Inflammatory macrophage treated with lipopolysaccharide for 1 hour (primary cell): ENCODE data around the gene OTUD3.
"Not testable (repeated sequence)": the region's sequence is repeated elsewhere in the genome, so short reads cannot be mapped to it uniquely, and the experiment has no call there.

Experiments
- DNase-seq, 2 donors: peaks; one replicate each; pipeline ENCODE4 v3.0.0-alpha.2; 2020 to 2022

OTUD3 gene, protein sequence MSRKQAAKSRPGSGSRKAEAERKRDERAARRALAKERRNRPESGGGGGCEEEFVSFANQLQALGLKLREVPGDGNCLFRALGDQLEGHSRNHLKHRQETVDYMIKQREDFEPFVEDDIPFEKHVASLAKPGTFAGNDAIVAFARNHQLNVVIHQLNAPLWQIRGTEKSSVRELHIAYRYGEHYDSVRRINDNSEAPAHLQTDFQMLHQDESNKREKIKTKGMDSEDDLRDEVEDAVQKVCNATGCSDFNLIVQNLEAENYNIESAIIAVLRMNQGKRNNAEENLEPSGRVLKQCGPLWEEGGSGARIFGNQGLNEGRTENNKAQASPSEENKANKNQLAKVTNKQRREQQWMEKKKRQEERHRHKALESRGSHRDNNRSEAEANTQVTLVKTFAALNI

DNA sequence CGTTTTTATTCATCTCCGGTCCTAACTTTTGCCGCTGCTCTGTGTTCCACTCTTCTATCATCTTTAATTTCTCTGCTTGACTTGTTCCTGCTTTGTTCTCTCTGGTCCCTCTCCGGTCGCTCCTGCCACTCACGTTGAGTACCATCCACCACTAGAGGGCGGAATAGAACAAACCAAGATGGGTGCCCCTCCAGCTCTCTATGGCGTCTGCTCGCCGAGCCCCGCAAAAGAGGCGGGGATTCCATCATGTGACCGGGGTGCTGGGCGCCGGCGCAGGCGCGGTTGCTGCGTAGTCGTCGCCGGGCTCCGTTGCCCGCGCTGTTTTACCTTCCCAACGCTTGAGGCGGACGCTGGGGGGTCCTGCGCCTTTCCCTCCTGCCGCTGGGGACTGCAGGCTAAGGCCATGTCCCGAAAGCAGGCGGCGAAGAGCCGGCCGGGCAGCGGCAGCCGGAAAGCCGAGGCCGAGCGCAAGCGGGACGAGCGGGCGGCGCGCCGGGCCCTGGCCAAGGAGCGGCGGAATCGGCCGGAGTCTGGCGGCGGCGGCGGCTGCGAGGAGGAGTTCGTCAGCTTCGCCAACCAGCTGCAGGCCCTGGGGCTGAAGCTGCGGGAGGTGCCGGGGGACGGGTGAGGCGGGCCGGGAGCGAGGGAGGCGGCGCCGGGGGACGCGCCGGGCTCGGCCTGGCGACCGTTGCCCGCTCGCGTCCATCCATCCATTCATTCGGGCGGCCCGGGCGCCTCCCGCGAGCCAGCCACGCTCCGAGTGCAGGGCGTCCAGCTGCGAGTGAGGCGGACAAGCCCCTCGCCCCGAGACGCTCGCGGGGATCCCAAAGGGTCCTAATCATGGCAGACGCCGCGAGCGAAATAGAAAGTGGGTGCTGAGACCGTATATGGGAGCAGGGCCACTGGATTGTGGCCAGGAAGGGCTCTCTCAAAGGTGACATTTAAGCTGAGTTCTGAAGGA lies at the start of gene OTUD3:
TSS of gene OTUD3 (plus strand) at position 285 of the 961 bp plus-strand sequence. CDS start at position 404, 119 bp downstream.
- DNase-seq: peak; percentile 95 to 100

DNA sequence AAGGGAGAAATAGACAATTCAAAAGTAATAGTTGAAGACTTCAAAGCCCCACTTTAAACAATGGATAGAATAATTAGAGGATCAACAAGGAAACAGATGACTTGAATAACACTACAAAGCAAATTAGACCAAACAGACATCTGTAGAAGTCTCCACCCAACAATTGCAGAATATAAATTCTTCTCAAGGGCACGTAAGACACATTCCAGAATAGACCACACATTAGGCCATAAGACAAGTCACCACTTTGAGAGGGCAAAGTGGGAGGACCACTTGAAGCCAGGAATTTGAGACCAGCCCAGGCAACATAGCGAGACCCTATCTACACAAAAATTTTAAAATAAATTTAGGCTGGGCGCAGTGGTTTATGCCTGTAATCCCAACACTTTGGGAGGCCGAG lies 46.6 kb upstream of the OTUD3 start:
- no peak for DNase-seq

DNA sequence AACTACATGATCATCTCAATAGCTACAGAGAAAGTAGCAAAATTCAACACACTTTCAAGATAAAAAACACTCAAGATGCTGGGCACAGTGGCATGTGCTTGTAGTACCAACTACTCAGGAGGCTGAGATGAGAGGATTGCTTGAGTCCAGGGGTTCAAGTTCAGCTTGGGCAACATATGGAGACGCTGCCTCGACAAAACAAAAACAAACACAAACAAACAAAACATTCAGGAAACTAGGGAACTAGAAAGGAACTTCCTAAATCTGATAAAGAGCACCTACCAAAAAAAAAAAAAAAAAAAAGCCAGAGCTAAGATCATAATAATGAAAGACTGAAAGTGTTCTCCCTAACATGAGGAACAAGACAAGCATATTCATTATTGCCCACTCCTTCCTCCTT lies 44.3 kb upstream of the OTUD3 start:
- DNase-seq: peak; percentile 3 to 13

DNA sequence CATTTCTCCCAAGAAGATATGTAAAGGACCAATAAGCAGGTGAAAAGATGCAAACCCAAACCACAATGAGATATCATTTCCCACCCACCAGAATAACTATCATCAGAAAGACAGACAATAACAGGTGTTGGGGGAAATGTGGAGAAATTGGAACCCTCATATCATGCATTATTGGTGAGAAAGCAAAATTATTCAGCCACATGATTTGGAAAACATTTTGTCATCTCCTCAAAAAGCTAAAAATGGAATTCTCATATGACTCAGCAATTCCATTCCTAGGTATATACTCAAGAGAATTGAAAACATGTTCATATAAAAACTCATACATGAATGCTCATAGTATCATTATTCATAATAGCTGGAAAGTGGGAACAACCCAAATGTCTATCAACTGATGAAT lies 42.0 kb upstream of the OTUD3 start:
- no peak for DNase-seq

DNA sequence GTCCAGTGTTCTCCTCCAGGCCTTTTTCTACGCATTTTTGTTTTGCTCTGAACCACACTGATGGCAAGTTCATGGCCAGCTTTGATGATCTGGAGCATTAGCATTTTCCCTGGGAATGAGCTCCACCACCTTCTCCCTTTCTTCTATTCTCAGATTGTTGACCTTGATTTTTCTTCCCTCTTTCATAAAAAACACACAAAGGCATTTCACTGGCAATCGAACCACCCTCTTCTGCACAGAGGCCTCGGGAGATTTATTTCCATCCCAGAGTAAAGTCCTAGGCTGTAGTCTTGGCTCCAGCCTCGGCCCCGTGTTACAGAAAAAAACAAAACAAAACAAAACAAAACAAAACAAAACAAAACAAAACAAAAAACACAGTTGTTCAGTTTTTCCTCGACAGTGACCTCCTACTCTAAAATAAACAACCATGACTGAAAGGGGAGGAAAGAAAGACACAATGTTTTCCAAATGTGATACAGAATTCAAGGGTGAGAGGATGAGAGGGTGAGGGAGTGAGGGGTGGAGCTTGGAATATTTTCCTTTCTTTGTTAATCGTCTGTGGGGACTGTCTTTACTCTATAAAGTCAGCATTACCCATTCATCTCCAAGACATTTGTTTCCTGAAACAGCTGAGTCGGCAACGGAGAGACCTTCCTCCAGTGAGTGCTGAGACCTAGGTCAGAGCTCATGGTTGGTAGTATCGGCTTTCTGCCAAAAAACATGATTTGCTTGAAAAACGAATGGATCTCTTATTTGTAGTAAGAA lies 37.3 kb upstream of the OTUD3 start:
- no peak for DNase-seq

DNA sequence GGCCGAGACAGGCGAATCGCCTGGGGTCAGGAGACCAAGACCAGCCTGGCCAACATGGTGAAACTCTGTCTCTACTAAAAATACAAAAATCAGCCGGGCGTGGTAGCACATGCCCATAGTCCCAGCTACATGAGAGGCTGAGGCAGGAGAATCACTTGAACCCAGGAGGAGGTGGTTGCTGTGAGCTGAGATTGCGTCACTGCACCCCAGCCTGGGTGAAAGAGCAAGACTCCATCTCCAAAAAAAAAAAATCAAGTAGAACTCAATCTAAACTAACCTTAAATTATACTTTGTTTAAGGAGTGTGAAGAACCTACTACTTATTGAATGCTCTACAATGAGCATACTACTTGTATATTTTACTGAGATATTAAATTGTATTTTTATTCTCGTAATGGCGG lies 36.6 kb upstream of the OTUD3 start:
- no peak for DNase-seq

DNA sequence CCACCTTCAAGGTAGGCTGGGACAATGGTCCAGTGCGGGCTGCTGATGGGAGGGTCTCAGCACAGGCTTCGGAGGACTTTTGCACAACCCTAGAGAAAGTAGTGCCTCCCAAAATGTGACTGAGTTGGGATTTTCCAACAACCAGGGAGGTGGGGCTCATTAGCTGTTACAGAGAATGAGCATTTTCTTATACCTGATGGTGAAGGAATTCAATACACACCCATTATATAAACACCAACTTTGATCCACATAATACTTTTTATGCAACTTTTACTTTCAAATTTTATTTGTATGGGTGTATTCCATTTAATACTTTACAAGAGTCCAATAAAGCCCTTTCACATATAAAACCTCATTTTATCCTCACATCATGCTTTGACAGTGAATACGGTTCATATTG lies 35.9 kb upstream of the OTUD3 start:
- DNase-seq: no peak

DNA sequence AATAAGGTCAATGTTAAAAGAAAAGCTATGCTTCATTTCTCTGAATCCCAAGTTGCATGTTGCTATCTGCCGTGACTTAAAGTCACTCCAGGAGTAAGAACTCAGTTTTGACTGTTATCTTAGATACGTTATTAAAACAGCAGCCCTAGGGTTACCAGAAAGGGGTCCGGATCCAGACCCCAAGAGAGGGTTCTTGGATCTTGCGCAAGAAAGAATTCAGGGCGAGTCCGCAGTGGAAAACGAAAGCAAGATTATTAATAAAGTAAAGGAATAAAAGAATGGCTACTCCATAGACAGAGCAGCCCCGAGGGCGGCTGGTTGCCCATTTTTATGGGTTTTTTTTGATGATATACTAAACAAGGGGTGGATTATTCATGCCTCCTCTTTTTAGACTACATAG lies 34.9 kb upstream of the OTUD3 start:
- not testable (repeated sequence) for DNase-seq

DNA sequence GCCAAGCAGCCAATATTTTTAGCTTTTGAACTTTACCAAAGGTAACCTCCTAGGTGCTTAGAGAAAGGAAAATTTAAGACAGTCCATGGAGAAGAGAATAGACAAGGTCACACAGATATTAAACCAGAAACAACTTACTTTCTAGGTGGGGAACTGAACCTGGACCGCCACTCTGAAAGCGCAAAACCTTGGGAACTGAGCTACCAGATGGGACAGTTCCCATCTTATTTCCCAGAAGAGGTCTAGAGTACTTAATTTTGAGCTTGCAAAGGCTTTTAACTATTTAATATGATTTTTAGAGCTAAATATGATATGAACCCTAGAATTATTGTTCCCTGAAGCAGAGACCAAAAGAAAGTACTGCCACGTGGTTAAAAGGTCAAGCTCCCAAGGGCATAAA lies 32.9 kb upstream of the OTUD3 start:
- not testable (repeated sequence) for DNase-seq

DNA sequence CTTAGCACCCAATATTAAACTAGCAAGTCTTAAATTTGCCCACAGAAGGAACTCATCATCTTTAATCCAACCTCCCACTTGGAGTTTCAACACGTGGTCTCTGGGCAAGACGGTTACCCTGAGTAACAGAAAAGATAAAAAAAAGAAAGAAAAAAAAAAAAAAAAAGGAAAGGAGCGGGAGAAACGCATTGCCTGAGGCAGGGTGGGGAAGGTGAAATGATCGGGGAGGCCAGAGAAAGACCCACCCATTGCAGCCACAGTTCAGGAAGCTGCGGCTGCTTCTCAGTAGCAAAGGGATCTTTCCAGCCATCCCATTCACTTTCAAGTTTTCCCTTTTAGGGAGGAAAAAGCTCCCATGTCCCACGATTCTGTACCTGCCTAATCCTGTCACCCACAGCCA lies 32.0 kb upstream of the OTUD3 start:
- no peak for DNase-seq

DNA sequence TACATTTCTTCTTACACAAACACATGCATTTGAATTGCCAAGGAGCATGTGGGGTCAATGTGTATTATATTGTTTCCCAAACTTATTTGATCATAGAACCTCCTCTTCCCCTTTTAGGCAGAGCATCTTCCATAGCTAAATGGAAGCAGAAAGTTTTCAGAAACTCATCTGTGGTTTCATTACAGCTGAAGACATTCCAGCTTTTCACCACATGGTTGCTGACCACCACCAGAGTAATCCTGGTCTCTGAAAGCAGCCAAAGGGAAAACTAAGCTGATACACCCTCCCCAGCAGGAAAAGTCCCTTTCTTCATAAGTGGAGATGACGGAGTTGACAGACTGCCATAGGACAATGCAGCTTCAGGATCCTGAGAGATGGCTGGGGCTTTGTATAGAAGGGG lies 30.2 kb upstream of the OTUD3 start:
- DNase-seq: no peak

DNA sequence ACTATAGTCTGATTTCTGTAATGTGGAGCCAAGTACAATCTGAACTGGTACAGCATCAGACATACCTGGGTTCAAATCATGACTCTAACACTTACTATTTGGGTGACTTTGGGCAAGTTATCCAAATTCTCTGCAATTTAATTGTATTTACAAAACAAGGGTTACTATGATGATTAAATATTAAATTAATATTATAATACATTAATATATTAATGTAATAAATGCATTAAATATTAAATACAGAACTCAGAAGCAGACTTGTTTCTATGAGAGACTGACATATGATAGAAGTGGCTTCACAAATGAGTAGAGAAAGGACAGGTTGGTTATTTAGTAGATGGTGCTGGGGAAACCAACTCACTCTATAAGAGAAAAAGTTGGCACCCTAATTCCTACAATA lies 27.3 kb upstream of the OTUD3 start:
- DNase-seq: no peak

DNA sequence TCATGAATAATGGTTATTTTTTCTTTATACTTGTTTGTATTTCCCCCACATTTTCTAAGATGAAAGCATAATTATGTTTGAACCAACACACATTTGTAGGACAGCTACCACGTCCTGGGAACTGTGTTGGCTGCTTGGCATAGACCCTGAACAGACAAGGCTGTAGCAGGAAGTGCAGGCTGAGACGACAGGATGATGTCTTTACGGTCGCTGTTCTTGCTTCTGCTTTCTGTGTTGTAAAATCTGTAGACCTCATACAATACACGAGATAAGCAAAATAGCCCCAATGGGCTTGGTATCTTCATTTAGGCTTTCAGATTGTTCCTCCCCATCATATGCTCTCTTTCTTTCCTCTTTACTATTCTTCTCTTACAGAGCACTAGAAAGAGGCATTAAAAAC lies 23.3 kb upstream of the OTUD3 start:
- no peak for DNase-seq

DNA sequence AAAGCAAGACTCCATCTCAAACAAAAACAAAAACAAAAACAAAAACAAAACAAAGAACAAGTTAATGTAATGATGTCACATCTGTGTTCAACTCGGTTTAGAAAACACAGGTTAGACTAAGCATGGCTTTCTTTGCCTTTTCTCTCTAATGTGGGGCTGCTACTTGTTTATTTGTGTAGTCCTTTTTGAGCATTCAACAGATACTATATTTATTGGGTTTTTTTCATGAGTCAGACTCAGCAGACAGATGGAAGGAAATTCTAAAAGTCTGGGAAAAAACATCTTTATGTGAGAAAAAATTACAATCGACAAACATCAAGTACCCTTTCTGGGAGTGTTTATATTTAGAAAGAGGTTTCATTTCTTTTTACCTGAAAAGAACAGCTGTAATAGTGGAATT lies 22.3 kb upstream of the OTUD3 start:
- DNase-seq: no peak

DNA sequence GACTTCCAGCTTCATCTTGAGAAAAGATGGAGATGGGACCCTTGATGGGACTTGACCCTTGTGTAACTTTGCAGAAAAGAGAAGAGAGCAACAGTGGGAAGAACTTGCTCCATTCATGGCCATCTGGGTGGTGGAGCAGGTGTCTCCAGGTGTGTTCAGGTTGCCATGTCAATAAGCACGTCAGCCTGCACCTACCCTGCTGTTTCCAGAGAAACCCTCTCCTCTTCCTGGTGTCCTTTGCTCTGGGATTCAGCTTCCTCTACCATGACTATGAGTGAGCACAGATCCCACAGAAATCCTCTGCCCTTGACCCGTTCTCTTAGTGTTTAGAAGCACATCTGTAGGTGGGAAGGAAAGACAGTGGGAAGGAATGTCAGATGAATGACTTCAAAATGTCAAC lies 21.8 kb upstream of the OTUD3 start:
- DNase-seq: no peak

DNA sequence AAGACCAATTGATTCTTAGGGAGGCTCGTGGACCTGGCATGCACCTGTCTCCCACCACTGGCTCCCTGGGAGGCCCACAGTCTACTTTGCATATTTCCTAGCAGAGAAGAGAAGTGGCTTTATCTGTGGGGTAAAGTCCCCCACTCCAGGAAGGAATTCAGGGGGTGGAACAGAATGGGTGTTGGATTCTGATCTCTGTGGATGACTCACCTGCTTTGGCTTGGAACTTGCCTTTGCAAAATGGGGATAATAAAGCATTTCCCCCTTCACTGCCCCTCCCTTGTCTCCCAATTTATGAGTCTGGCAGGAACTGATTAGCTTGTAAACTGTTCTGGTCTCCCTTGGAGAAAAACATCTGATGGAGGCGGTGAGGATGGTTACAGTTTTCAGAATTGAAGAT lies 21.2 kb upstream of the OTUD3 start:
- DNase-seq: no peak

DNA sequence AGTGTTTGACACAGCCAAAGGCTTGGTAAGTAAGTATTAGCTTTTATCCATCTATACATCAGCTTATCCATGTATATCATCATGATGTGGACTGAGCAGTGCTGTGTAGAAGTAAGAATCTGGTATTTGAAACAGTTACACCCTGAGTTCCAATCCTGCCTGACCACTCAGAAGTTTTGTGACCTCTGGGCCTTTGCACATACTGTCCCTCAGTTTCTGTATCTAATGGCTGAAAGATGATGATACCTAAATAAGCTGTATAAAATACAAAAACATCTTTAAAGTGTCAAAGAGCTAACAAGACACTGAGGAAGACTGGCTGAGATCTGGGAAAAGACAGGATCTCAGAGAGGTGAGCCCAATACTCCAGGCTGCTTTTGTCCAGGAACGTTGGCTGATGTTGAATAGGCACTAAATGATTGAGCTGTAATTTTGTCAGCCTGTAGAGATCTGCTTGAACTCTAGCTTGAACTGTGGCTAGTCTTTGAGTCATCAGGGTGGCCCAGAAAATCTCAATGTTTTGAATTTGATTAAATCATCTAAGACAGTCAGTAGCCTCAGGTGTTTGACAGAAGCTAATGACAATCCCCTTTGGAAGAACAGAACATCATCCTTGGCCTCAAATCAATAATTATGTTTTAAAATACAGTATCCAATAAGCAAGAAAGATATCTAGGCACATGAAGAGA lies 20.2 kb upstream of the OTUD3 start:
- DNase-seq: no peak

DNA sequence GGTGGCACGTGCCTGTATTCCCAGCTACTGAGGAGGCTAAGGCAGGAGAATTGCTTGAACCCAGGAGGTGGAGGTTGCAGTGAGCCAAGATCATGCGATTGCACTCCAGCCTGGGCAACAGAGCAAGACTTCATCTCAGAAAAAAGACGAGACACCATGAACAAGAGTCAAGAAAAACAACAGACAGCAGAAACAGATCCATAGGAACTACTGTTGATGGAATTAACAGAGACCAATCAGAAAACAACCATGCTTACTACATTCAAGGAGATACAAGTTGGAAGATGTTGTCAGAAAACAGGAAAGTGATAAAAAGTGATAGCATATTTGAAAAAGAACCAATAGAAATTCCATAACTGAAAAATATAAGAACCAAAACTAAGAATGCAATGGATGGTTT lies 19.3 kb upstream of the OTUD3 start:
- no peak for DNase-seq

DNA sequence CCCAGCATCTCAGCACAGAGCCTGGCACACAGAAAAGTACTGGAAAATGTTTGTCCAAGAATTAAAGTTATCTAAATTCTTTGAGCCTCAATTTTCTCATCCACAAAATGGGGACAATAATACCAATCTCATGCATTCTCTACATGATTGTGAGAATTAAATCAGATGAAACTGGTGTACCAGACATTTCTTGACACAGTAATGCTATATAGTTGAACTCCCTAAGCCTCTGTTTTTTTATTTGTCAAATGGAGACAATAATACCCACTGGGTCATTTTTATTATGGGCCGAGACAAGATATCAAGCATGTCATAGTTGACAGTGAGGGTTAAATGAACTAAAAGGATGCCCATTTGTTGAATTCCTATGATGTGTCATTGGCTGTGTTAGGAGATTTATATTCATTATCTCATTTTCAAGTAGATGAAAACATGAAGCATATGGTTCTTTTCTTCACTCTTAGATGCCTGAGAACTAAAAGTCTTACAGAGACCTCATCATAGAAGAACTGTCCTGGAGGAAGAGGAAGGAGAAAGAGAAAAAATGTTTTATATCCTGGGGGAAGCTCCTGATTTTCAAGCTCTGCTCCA lies 17.5 kb upstream of the OTUD3 start:
- DNase-seq: no peak

DNA sequence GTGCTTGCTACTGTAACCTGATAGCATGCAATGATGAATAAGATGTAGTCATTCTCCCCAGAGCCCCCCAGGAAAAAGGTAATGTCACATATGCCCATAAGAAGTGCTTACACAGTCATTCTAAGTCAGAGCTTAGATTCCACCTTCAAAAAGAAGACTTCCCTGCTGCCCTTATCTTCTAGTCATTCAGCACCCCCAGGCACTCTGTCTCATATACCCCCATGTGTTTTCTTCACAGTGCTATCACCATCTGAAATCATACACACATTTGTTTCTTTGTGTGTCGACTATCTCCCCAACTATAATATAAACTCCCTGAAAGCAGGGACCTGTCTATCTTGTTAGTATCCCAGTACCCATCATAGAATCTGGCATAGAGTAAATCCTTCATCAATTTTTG lies 16.2 kb upstream of the OTUD3 start:
- DNase-seq: no peak

DNA sequence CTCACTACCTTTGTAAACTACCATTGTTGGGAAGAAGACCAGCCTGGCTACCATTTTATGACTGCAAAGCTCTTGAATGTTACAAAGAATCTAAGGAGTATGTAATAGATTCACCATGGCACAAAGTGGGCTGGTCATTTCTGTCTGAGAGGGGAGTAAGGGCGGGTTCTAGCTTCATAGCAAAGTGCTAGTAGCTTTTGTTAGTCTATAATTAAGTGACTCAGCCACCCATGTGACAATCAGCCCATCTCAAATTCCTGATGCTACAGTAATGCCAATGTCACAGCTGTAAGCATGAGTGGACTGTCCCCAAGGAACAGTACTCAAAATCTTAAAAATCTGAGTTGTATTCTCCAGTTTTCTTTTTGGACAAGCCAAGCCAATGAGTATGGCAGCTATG lies 15.4 kb upstream of the OTUD3 start:
- no peak for DNase-seq

DNA sequence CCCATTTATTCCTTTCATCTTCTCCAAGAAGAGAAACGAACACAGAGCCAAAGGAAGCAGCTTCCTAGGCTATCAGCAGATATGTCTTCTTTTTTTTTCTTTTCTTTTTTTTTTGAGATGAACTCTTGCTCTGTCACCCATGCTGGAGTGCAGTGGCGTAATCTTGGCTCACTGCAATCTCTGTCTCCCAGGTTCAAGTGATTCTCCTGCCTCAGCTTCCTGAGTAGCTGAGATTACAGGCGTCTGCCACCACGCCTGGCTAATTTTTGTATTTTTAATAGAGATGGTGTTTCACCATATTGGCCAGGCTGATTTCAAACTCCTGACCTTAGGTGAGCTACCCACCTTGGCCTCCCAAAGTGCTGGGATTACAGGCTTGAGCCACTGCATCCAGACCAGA lies 13.6 kb upstream of the OTUD3 start:
- DNase-seq: not testable (repeated sequence)
